T1000 (cell line): ENCODE measurements around the gene QRFP.

Experiments
- DNase-seq: peaks from one replicate; lab custom pipeline; 2025; ENCODE audit warnings: mixed read lengths; lab: John Stamatoyannopoulos, UW

Gene QRFP

GRCh38 chr9:130890870-130891687 lies 5.5 kb downstream of the QRFP start:
- DNase-seq: no peak

- no peak for DNase-seq
Observed at GRCh38 chr9:130890124-130890523, 6.5 kb downstream of the QRFP start.

GRCh38 chr9:130888146-130888885 lies 8.3 kb downstream of the QRFP start:
- DNase-seq: no peak

GRCh38 chr9:130887494-130888144 lies 9.0 kb downstream of the QRFP start:
- DNase-seq: no peak

GRCh38 chr9:130886981-130887380 lies 9.6 kb downstream of the QRFP start:
- DNase-seq: no peak

- DNase-seq: no peak
Observed at GRCh38 chr9:130885484-130886375, 10.9 kb downstream of the QRFP start.

- DNase-seq: no peak
Observed at GRCh38 chr9:130884542-130885483, 11.8 kb downstream of the QRFP start.

GRCh38 chr9:130884111-130884531 lies 12.5 kb downstream of the QRFP start:
- no peak for DNase-seq

GRCh38 chr9:130883479-130883878 lies 13.1 kb downstream of the QRFP start:
- no peak for DNase-seq

- no peak for DNase-seq
Observed at GRCh38 chr9:130882696-130883225, 13.9 kb downstream of the QRFP start.

- DNase-seq: no peak
Observed at GRCh38 chr9:130881516-130881915, 15.1 kb downstream of the QRFP start.

GRCh38 chr9:130880599-130881220 lies 15.9 kb downstream of the QRFP start:
- no peak for DNase-seq

- DNase-seq: no peak
Observed at GRCh38 chr9:130879863-130880411, 16.7 kb downstream of the QRFP start.

- no peak for DNase-seq
Observed at GRCh38 chr9:130878295-130878694, 18.3 kb downstream of the QRFP start.

GRCh38 chr9:130877300-130877699 lies 19.3 kb downstream of the QRFP start:
- DNase-seq: no peak

- no peak for DNase-seq
Observed at GRCh38 chr9:130874783-130875182, 21.8 kb downstream of the QRFP start.

GRCh38 chr9:130873966-130874365 lies 22.6 kb downstream of the QRFP start:
- DNase-seq: no peak

GRCh38 chr9:130872912-130873503 lies 23.6 kb downstream of the QRFP start:
- no peak for DNase-seq

GRCh38 chr9:130872508-130872907 lies 24.1 kb downstream of the QRFP start:
- no peak for DNase-seq
